ENCODE data around the gene RUFY2.

RUFY2 gene

GRCh38 chr10:68331455-68332258 is 75.4 kb downstream of the RUFY2 start, which contains the start of gene HNRNPH3:
HNRNPH3 (plus strand) TSS chr10:68332064; CDS start chr10:68337222, 5,158 bp downstream.
- Histone ChIP-seq H3K18ac (ENCODE audit: low read length) (peak within 1 kb of the TSS; percentile 89), H3K4me1 (ENCODE audit: control insufficient read depth in 1 of 2, insufficient read depth in 2 of 2, low read length in 2 of 2) (peaks cover 6 to 7% of the 10 kb centered on the region in 2 experiments), H3K14ac (ENCODE audit: low read length) (peak within 1 kb of the TSS; percentile 94), H3K23ac (ENCODE audit: low read length) (no peak within 1 kb of the TSS), H3K79me1 (ENCODE audit: low read length) (peaks cover 18% of the 10 kb centered on the region), H4K8ac (ENCODE audit: low read depth, low read length) (peak within 1 kb of the TSS; percentile 90), H3K27me3 (ENCODE audit: insufficient read depth, low read length) (no peaks in the 10 kb centered on the region), H3K4me2 (ENCODE audit: low read length) (peak within 1 kb of the TSS; percentile 83), H3K79me2 (ENCODE audit: control insufficient read depth, insufficient read depth, low read length, poor library complexity) (peaks cover 19% of the 10 kb centered on the region), H3K27ac (ENCODE audit: low read depth, low read length) (peak within 1 kb of the TSS; percentile 95), H2BK120ac (ENCODE audit: insufficient read depth, low read length, poor library complexity) (peak within 1 kb of the TSS; percentile 75), H2BK5ac (ENCODE audit: low read depth, low read length, poor library complexity) (peak within 1 kb of the TSS; percentile 81), H2BK12ac (ENCODE audit: low read length) (no peak within 1 kb of the TSS), H3K4me3 (ENCODE audit: low read depth, low read length) (peak within 1 kb of the TSS; percentile 93), H4K91ac (ENCODE audit: low read depth, low read length) (peak within 1 kb of the TSS; percentile 90), H3K36me3 (ENCODE audit: control insufficient read depth in 1 of 2, insufficient read depth in 2 of 2, low read length in 2 of 2) (peaks cover 0 to 2% of the 10 kb centered on the region in 2 experiments), H3K9ac (ENCODE audit: low read length) (peak within 1 kb of the TSS; percentile 99), H2AFZ (ENCODE audit: insufficient read depth, low read length, poor library complexity) (peak within 1 kb of the TSS; percentile 73), H3K4ac (ENCODE audit: low read depth, low read length) (peak within 1 kb of the TSS; percentile 87), H4K12ac (ENCODE audit: low read depth, low read length) (peak within 1 kb of the TSS; percentile 99), H3K9me3 (ENCODE audit: insufficient read depth, low read depth, low read length) (no peaks in the 10 kb centered on the region), H2AK5ac (ENCODE audit: low read length) (peak within 1 kb of the TSS; percentile 94)
- no CpG with 5 or more reads among the region's 73 CpGs for WGBS (ENCODE audit: extremely low coverage, insufficient coverage, insufficient read length)
- peak; percentile 98 to 100 for DNase-seq

DNA sequence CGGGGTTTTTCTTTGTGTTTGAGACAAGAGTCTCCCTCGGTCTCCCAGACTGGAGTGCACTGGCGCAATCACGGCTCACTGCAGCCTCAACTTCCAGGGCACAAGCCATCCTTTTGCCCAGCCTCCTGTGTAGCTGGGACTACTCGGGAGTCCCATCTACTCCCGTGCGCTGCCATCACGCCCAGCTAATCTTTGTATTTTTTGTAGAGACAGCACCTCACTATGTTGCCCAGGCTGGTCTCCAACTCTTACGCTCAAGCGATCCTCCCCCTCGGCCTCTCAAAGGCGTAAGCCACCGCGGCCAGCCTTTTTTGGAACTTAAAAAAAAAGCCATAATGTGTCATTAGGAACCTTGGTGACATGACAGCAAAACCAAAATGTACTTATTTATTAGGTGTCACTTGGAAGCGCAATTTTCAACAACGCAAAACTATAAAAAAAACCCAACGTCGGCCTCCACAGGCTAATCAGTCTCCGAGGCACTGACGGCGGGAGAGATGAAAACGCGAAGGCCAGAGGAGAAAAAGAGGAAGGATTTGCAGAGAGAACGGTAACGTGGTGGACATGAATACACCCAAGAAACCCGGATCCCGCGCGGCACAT is 76.1 kb downstream of the RUFY2 start:
- Histone ChIP-seq H3K4me2 (ENCODE audit: low read length) (peak overlapping the region; percentile 83), H3K27me3 (ENCODE audit: insufficient read depth, low read length) (no peaks in the 10 kb centered on the region), H2AFZ (ENCODE audit: insufficient read depth, low read length, poor library complexity) (peak overlapping the region; percentile 72), H3K4me3 (ENCODE audit: low read depth, low read length) (peak overlapping the region; percentile 81), H3K79me2 (ENCODE audit: control insufficient read depth, insufficient read depth, low read length, poor library complexity) (peaks cover 19% of the 10 kb centered on the region), H3K79me1 (ENCODE audit: low read length) (peaks cover 18% of the 10 kb centered on the region), H2AK5ac (ENCODE audit: low read length) (peak overlapping the region; percentile 41), H3K36me3 (ENCODE audit: control insufficient read depth in 1 of 2, insufficient read depth in 2 of 2, low read length in 2 of 2) (peaks cover 0 to 2% of the 10 kb centered on the region in 2 experiments), H3K9me3 (ENCODE audit: insufficient read depth, low read depth, low read length) (no peaks in the 10 kb centered on the region), H3K9ac (ENCODE audit: low read length) (peak overlapping the region; percentile 92), H2BK120ac (ENCODE audit: insufficient read depth, low read length, poor library complexity) (peak overlapping the region; percentile 75), H3K18ac (ENCODE audit: low read length) (peak overlapping the region; percentile 89), H3K4ac (ENCODE audit: low read depth, low read length) (peak overlapping the region; percentile 80), H4K91ac (ENCODE audit: low read depth, low read length) (peak overlapping the region; percentile 90), H3K4me1 (ENCODE audit: control insufficient read depth in 1 of 2, insufficient read depth in 2 of 2, low read length in 2 of 2) (peaks cover 6 to 7% of the 10 kb centered on the region in 2 experiments), H3K27ac (ENCODE audit: low read depth, low read length) (peak overlapping the region; percentile 95), H4K12ac (ENCODE audit: low read depth, low read length) (peak overlapping the region; percentile 75), H2BK12ac (ENCODE audit: low read length) (no peak overlapping the region), H3K14ac (ENCODE audit: low read length) (peak overlapping the region; percentile 94), H4K8ac (ENCODE audit: low read depth, low read length) (peak overlapping the region; percentile 84), H2BK5ac (ENCODE audit: low read depth, low read length, poor library complexity) (peak overlapping the region; percentile 53), H3K23ac (ENCODE audit: low read length) (no peak overlapping the region)
- no CpG with 5 or more reads among the region's 29 CpGs for WGBS (ENCODE audit: extremely low coverage, insufficient coverage, insufficient read length)
- DNase-seq, result no peak

DNA sequence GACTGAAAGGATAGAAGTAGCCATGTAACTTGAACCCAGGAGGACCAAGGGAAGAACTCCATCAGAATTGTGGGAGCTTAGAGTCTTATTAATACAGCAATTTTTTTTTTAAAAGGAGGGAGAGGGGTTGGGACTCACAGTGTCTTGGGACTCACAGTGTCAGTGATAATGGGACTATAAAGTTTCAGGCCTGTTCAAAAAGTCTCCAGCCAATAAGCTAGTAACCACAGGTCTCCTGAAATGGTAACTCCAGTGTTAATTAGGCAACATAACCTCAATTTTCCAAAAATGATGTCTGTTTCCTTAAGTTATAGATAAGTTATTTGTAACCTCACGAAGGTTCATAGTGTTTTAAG is 77.6 kb downstream of the RUFY2 start:
- Histone ChIP-seq H3K18ac (ENCODE audit: low read length) (no peak overlapping the region), H3K14ac (ENCODE audit: low read length) (no peak overlapping the region), H4K91ac (ENCODE audit: low read depth, low read length) (no peak overlapping the region), H3K27ac (ENCODE audit: low read depth, low read length) (no peak overlapping the region), H3K79me1 (ENCODE audit: low read length) (peaks cover 18% of the 10 kb centered on the region), H4K8ac (ENCODE audit: low read depth, low read length) (no peak overlapping the region), H4K12ac (ENCODE audit: low read depth, low read length) (no peak overlapping the region), H3K36me3 (ENCODE audit: control insufficient read depth in 1 of 2, insufficient read depth in 2 of 2, low read length in 2 of 2) (no peaks in the 10 kb centered on the region), H3K9me3 (ENCODE audit: insufficient read depth, low read depth, low read length) (no peaks in the 10 kb centered on the region), H3K4me1 (ENCODE audit: control insufficient read depth in 1 of 2, insufficient read depth in 2 of 2, low read length in 2 of 2) (peaks cover 5 to 6% of the 10 kb centered on the region in 2 experiments), H2BK5ac (ENCODE audit: low read depth, low read length, poor library complexity) (no peak overlapping the region), H3K9ac (ENCODE audit: low read length) (no peak overlapping the region), H2AFZ (ENCODE audit: insufficient read depth, low read length, poor library complexity) (no peak overlapping the region), H3K23ac (ENCODE audit: low read length) (no peak overlapping the region), H3K4ac (ENCODE audit: low read depth, low read length) (no peak overlapping the region), H2BK12ac (ENCODE audit: low read length) (no peak overlapping the region), H3K4me2 (ENCODE audit: low read length) (no peak overlapping the region), H2AK5ac (ENCODE audit: low read length) (no peak overlapping the region), H3K79me2 (ENCODE audit: control insufficient read depth, insufficient read depth, low read length, poor library complexity) (peaks cover 17% of the 10 kb centered on the region), H3K4me3 (ENCODE audit: low read depth, low read length) (no peak overlapping the region), H2BK120ac (ENCODE audit: insufficient read depth, low read length, poor library complexity) (no peak overlapping the region), H3K27me3 (ENCODE audit: insufficient read depth, low read length) (no peaks in the 10 kb centered on the region)
- no CpG with 5 or more reads among the region's 1 CpG for WGBS (ENCODE audit: extremely low coverage, insufficient coverage, insufficient read length)
- no peak for DNase-seq

- no peaks in the 10 kb centered on the region for H3K27me3 ChIP-seq (ENCODE audit: insufficient read depth, low read length)
These were observed 78.9 kb downstream of the RUFY2 start for GRCh38 chr10:68327889-68328786.

More at GRCh38 chr10:68327889-68328786, 78.9 kb downstream of the RUFY2 start:
- H3K4me3 ChIP-seq (ENCODE audit: low read depth, low read length), result no peak overlapping the region
- no peak overlapping the region for H2BK5ac ChIP-seq (ENCODE audit: low read depth, low read length, poor library complexity)
- H3K4me1 ChIP-seq (ENCODE audit: control insufficient read depth in 1 of 2, insufficient read depth in 2 of 2, low read length in 2 of 2), result peaks cover 5 to 6% of the 10 kb centered on the region in 2 experiments
- no peak overlapping the region for H3K23ac ChIP-seq (ENCODE audit: low read length)
- H3K14ac ChIP-seq (ENCODE audit: low read length), result no peak overlapping the region
- H3K27ac ChIP-seq (ENCODE audit: low read depth, low read length), result no peak overlapping the region
- no peak overlapping the region for H2AFZ ChIP-seq (ENCODE audit: insufficient read depth, low read length, poor library complexity)
- no peaks in the 10 kb centered on the region for H3K9me3 ChIP-seq (ENCODE audit: insufficient read depth, low read depth, low read length)
- no peak overlapping the region for H3K4me2 ChIP-seq (ENCODE audit: low read length)
- no peak overlapping the region for H2AK5ac ChIP-seq (ENCODE audit: low read length)
- no peak overlapping the region for H3K9ac ChIP-seq (ENCODE audit: low read length)
- H3K18ac ChIP-seq (ENCODE audit: low read length), result no peak overlapping the region
- H3K36me3 ChIP-seq (ENCODE audit: control insufficient read depth in 1 of 2, insufficient read depth in 2 of 2, low read length in 2 of 2), result no peaks in the 10 kb centered on the region
- no peak overlapping the region for H4K91ac ChIP-seq (ENCODE audit: low read depth, low read length)
- DNase-seq, result peak in 1 of 2 donors; percentile 65
- H2BK120ac ChIP-seq (ENCODE audit: insufficient read depth, low read length, poor library complexity), result no peak overlapping the region
- no peak overlapping the region for H2BK12ac ChIP-seq (ENCODE audit: low read length)
- WGBS (ENCODE audit: extremely low coverage, insufficient coverage, insufficient read length), result no CpG with 5 or more reads among the region's 4 CpGs
- H3K79me1 ChIP-seq (ENCODE audit: low read length), result peaks cover 18% of the 10 kb centered on the region
- H4K8ac ChIP-seq (ENCODE audit: low read depth, low read length), result no peak overlapping the region
- H4K12ac ChIP-seq (ENCODE audit: low read depth, low read length), result no peak overlapping the region
- no peak overlapping the region for H3K4ac ChIP-seq (ENCODE audit: low read depth, low read length)
- peaks cover 17% of the 10 kb centered on the region for H3K79me2 ChIP-seq (ENCODE audit: control insufficient read depth, insufficient read depth, low read length, poor library complexity)

Data from trophoblast cell (in vitro differentiated cells and primary cell).